ENCODE results near the gene SGMS2.
"Not testable (repeated sequence)": the region's sequence is repeated elsewhere in the genome, so short reads cannot be mapped to it uniquely, and the experiment has no call there.

Gene SGMS2

GRCh38 chr4:107901213-107901934 lies 76.6 kb downstream of the SGMS2 start:
- H3K4me1 Mint-ChIP-seq (ENCODE audit: low read depth): no peaks in the 10 kb centered on the region
- H3K36me3 Mint-ChIP-seq: peaks cover 4% of the 10 kb centered on the region
- H3K9me3 Mint-ChIP-seq (ENCODE audit: low read depth): peaks cover 6% of the 10 kb centered on the region
- peaks cover 25% of the 10 kb centered on the region for H3K27me3 Mint-ChIP-seq
- no peak overlapping the region for H3K27ac Mint-ChIP-seq
- H3K4me3 Mint-ChIP-seq: no peak overlapping the region

- Mint-ChIP-seq H3K36me3 (peaks cover 4% of the 10 kb centered on the region), H3K27me3 (peaks cover 24% of the 10 kb centered on the region), H3K4me1 (ENCODE audit: low read depth) (no peaks in the 10 kb centered on the region), H3K27ac (no peak overlapping the region), H3K4me3 (no peak overlapping the region), H3K9me3 (ENCODE audit: low read depth) (peaks cover 6% of the 10 kb centered on the region)
Measured at GRCh38 chr4:107902715-107903114, 78.0 kb downstream of the SGMS2 start.

- not testable (repeated sequence) for H3K36me3 Mint-ChIP-seq; H3K4me1 Mint-ChIP-seq (ENCODE audit: low read depth); H3K4me3 Mint-ChIP-seq; H3K9me3 Mint-ChIP-seq (ENCODE audit: low read depth); H3K27ac Mint-ChIP-seq
- peaks cover 21% of the 10 kb centered on the region for H3K27me3 Mint-ChIP-seq
Measured at GRCh38 chr4:107905082-107905481, 80.3 kb downstream of the SGMS2 start.

GRCh38 chr4:107906458-107907100 lies 81.8 kb downstream of the SGMS2 start:
- Mint-ChIP-seq H3K36me3 (peaks cover 4% of the 10 kb centered on the region), H3K9me3 (ENCODE audit: low read depth) (peaks cover 6% of the 10 kb centered on the region), H3K27me3 (peaks cover 8% of the 10 kb centered on the region), H3K4me1 (ENCODE audit: low read depth) (no peaks in the 10 kb centered on the region), H3K4me3 (no peak overlapping the region), H3K27ac (no peak overlapping the region)

GRCh38 chr4:107908377-107908776 lies 83.6 kb downstream of the SGMS2 start:
- Mint-ChIP-seq H3K27me3 (peaks cover 2% of the 10 kb centered on the region), H3K4me1 (ENCODE audit: low read depth) (peaks cover 2% of the 10 kb centered on the region), H3K27ac (no peak overlapping the region), H3K36me3 (peaks cover 4% of the 10 kb centered on the region), H3K4me3 (no peak overlapping the region), H3K9me3 (ENCODE audit: low read depth) (peaks cover 6% of the 10 kb centered on the region)

- peaks cover 2% of the 10 kb centered on the region for H3K4me1 Mint-ChIP-seq (ENCODE audit: low read depth)
Measured at GRCh38 chr4:107913283-107913899, 88.7 kb downstream of the SGMS2 start.

GRCh38 chr4:107915220-107915619 lies 90.5 kb downstream of the SGMS2 start:
- peaks cover 3% of the 10 kb centered on the region for H3K27me3 Mint-ChIP-seq
- no peak overlapping the region for H3K4me3 Mint-ChIP-seq
- no peaks in the 10 kb centered on the region for H3K9me3 Mint-ChIP-seq (ENCODE audit: low read depth)
- peaks cover 2% of the 10 kb centered on the region for H3K4me1 Mint-ChIP-seq (ENCODE audit: low read depth)
- H3K36me3 Mint-ChIP-seq: no peaks in the 10 kb centered on the region
- H3K27ac Mint-ChIP-seq: no peak overlapping the region

More at GRCh38 chr4:107913283-107913899, 88.7 kb downstream of the SGMS2 start:
- Mint-ChIP-seq H3K36me3 (no peaks in the 10 kb centered on the region), H3K27ac (no peak overlapping the region), H3K27me3 (peaks cover 3% of the 10 kb centered on the region), H3K9me3 (ENCODE audit: low read depth) (no peaks in the 10 kb centered on the region), H3K4me3 (no peak overlapping the region)

- no peak overlapping the region for H3K27ac Mint-ChIP-seq
- H3K4me3 Mint-ChIP-seq: no peak overlapping the region
- peaks cover 6% of the 10 kb centered on the region for H3K36me3 Mint-ChIP-seq
- H3K4me1 Mint-ChIP-seq (ENCODE audit: low read depth): peaks cover 2% of the 10 kb centered on the region
- H3K9me3 Mint-ChIP-seq (ENCODE audit: low read depth): no peaks in the 10 kb centered on the region
- peaks cover 3% of the 10 kb centered on the region for H3K27me3 Mint-ChIP-seq
Measured at GRCh38 chr4:107916623-107917022, 91.9 kb downstream of the SGMS2 start.

- H3K36me3 Mint-ChIP-seq: peaks cover 6% of the 10 kb centered on the region
- H3K27ac Mint-ChIP-seq: no peak overlapping the region
- H3K9me3 Mint-ChIP-seq (ENCODE audit: low read depth): no peaks in the 10 kb centered on the region
- H3K4me3 Mint-ChIP-seq: no peak overlapping the region
- H3K27me3 Mint-ChIP-seq: peaks cover 3% of the 10 kb centered on the region
- peaks cover 2% of the 10 kb centered on the region for H3K4me1 Mint-ChIP-seq (ENCODE audit: low read depth)
Measured at GRCh38 chr4:107917500-107917899, 92.8 kb downstream of the SGMS2 start.

GRCh38 chr4:107922486-107923473 lies 98.0 kb downstream of the SGMS2 start:
- no peaks in the 10 kb centered on the region for H3K4me1 Mint-ChIP-seq (ENCODE audit: low read depth)
- H3K4me3 Mint-ChIP-seq: no peak overlapping the region
- no peaks in the 10 kb centered on the region for H3K9me3 Mint-ChIP-seq (ENCODE audit: low read depth)
- peaks cover 3% of the 10 kb centered on the region for H3K27me3 Mint-ChIP-seq
- H3K27ac Mint-ChIP-seq: no peak overlapping the region
- peaks cover 6% of the 10 kb centered on the region for H3K36me3 Mint-ChIP-seq

- H3K4me1 Mint-ChIP-seq (ENCODE audit: low read depth); H3K9me3 Mint-ChIP-seq (ENCODE audit: low read depth); H3K36me3 Mint-ChIP-seq; H3K4me3 Mint-ChIP-seq; H3K27ac Mint-ChIP-seq; H3K27me3 Mint-ChIP-seq: not testable (repeated sequence)
Measured at GRCh38 chr4:107925713-107926112, 101.0 kb downstream of the SGMS2 start.

- not testable (repeated sequence) for H3K27ac Mint-ChIP-seq; H3K27me3 Mint-ChIP-seq; H3K4me3 Mint-ChIP-seq; H3K36me3 Mint-ChIP-seq; H3K9me3 Mint-ChIP-seq (ENCODE audit: low read depth); H3K4me1 Mint-ChIP-seq (ENCODE audit: low read depth)
Measured at GRCh38 chr4:107926875-107927274, 102.1 kb downstream of the SGMS2 start.

GRCh38 chr4:107930821-107931774 lies 106.4 kb downstream of the SGMS2 start, which contains the start of gene CYP2U1:
CYP2U1 (plus strand) TSS chr4:107931549; CDS start chr4:107931644, 95 bp downstream.
- peaks cover 9% of the 10 kb centered on the region for H3K36me3 Mint-ChIP-seq
- no peaks in the 10 kb centered on the region for H3K9me3 Mint-ChIP-seq (ENCODE audit: low read depth)
- peak within 1 kb of the TSS; percentile 93 for H3K4me3 Mint-ChIP-seq
- H3K27ac Mint-ChIP-seq: peak within 1 kb of the TSS; percentile 69
- peaks cover 24% of the 10 kb centered on the region for H3K4me1 Mint-ChIP-seq (ENCODE audit: low read depth)
- H3K27me3 Mint-ChIP-seq: no peaks in the 10 kb centered on the region

Data from activated naive CD8-positive, alpha-beta T cell (primary cell).